HG03378 (cell line): ENCODE data around the gene CD58.
"Not testable (repeated sequence)": the region's sequence is repeated elsewhere in the genome, so short reads cannot be mapped to it uniquely, and the experiment has no call there.

Experiments
- ATAC-seq: cut with Tn5 transposase; IDR thresholded peaks from one replicate; pipeline ENCODE4 v1.9.1; 2021; ENCODE audit warnings: mild to moderate bottlenecking, moderate library complexity; ENCODE audit not compliant: unreplicated experiment

CD58 gene

DNA sequence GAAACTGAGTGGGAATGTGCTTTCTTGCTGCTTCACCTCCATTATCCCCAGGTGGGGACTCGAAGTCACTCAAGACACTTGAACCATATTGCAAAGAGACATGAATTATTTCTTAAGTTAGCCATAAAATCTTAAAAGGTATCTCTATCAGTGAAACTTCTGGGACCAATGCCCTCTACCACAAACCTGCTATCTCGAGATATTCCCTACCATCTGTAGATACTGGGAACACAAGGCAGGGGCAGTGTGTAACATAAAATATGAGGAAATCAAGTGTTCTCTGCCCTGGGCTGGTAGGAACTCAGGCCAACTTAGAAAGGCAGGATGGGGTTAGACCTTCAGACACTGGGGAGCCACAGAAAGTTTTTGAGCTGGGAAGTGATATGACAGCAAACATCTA is 1.3 kb upstream of the CD58 start:
- no peak for ATAC-seq

- no peak for ATAC-seq
Measured at GRCh38 chr1:116571215-116571919, 541 bp upstream of the CD58 start.

DNA sequence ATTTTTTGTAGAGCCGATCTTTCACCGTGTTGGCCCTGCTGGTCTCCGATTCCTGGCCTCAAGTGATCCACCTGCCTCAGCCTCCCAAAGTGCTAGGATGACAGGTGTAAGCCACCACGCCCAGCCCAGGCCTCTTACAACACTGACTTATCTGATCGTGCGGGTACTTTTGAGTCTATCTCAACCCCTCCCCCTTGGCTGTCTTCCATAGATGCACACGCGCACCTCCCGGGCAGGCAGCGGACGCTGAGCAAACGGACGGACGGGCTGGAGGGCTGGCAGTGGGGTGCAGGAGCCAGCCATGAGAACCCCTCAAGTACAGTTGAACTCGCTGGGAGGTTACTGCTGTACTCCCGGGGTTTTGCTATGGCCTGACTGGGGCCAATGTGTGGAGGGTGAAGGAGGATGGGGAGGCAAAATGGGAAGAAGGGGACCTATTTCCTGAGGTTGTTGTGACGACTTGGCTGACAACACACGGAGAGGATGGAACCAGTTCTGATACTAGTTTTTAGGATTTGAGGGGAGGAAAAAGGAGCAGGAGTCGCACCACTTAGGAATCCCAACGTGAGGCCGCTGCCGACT is 959 bp downstream of the CD58 start:
- ATAC-seq, result peak; percentile 0

DNA sequence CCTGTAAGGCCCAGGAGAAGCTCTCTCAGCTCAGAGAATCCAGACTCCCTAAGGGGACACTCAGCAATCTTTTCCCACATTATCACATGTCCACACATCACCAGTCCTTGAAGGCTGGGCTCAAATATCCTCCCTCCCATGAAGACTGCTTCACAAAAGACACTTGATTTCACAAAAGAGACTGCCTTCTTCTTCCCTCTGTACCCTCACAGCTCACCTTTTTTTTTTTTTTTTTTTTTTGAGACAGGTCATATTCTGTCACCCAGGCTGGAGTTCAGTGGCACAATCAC is 1.5 kb downstream of the CD58 start:
- ATAC-seq, result no peak

- ATAC-seq, result no peak
Measured at GRCh38 chr1:116568662-116569380, 2.0 kb downstream of the CD58 start.

DNA sequence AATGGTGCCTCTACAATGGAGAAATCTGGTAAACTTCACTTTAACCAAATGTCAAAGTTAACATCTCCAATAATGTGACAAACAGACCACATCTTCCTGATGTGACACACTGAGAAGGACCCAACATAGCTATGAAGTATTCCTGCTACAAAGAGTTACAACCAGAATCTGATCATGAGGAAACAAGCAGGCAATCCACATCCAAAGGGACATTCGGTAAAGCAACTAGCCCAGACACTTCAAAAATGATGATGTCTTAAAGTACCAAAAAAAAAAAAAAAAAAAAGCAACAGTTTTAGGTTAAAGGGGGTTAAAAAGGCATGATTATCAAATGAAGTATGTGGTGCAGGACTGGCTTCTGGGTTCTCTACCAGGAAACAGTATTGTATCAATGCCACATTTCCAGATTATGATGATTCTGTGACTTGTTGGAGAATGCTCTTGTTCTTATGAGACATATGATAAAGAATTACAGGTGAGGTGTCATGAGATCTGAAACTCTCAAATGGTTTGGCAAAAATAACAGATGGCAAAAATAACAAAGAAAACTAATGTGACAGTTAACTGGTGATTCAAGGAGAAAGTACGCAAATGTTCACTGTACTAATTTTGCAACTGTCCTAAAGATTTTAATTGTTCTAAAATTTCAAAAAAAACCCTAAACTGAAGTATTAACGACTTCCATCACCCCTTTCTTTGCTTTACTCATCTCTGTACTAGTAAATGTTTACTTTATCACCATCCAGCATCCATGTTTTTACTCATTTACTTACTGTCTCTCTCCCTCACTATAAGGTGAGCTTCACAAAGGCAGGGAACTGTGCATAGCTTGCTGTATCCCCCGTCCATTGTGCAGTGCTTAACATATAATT is 2.8 kb downstream of the CD58 start:
- peak; percentile 28 for ATAC-seq

DNA sequence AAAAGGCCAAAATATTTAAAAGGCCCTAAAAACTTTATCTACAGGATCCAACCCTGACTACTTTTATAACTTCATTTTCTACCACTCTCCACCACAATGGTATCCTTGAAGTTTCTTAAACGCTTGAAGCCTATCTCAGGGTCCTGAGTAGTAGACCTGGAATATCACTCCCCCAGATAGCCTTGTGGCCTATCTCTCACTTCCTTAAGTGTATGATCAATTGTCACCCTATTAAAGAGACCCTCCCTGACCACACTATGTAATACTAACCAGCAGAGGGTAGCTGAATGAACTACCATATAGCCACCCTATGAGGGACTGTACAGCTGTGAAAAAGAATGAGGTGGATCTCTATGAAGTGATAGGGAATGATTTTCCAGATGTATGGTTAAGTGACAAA is 5.6 kb downstream of the CD58 start:
- no peak for ATAC-seq

DNA sequence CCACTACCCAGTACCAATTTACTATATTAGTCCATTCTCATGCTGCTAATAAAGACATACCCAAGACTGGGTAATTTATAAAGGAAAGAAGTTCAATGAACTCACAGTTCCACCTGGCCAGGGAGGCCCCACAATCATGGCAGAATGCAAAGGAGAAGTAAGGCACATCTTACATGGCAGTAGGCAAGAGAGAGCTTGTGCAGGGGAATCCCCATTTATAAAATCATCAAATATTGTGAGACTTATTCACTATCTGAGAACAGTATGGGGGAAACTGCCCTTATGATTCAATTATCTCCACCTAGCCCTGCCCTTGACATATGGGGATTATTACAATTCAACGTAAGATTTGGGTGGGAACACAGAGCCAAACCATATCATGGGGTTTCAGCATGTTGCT is 6.4 kb downstream of the CD58 start:
- no peak for ATAC-seq

DNA sequence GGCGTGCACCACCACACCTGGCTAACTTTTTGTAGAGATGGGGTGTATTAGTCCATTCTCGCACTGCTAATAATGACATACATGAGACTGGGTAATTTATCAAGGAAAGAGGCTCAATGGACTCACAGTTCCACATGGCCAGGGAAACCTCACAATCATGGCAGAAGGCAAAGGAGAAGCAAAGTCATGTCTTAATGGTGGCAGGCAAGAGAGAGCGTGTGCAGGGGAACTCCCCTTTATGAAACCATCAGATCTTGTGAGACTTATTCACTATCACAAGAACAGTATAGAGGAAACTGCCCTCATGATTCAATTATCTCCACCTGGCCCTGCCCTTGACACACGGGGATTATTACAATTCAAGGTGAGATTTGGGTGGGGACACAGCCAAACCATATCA is 8.4 kb downstream of the CD58 start:
- not testable (repeated sequence) for ATAC-seq

DNA sequence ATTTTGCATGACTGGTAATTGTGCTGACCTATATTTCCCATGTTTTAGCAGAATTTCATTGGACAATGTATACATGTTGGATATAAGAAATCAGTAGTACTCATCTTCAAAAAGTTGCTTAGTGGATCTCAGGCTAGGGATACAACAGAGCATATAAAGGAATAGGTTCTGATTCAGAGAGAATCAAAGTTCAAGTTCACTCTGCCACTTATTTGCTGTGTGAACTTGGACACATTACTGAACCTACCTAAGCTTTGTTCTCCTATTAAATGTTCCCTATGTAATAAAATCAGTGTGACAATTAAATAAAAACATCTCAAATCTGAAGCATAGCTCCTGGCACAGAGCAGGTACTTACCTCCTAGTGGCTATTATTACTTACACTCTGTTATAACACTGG is 9.3 kb downstream of the CD58 start:
- ATAC-seq, result no peak

- peak; percentile 18 for ATAC-seq
Measured at GRCh38 chr1:116560704-116561490, 9.9 kb downstream of the CD58 start.

GRCh38 chr1:116559304-116559761 is 11.5 kb downstream of the CD58 start:
- ATAC-seq, result peak; percentile 33

DNA sequence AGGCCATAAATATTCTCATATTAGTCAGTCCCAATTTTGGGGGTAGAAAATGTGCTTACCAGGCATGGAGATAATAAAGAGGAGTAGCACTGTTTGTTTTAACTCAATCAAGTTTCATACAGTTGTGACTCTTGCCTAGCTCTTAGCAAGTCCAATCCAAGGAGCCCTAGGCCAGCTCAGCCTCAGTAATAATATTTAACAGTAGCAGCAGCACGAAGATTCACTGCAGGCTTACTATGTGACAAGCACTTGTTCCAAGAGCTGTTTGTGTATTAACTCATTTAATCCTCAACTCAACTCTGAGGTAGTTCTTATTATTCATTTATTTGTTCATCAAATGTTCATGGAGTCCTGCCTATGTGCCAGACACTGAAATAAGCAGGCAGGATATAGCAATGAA is 12.3 kb downstream of the CD58 start:
- no peak for ATAC-seq

- ATAC-seq, result peak; percentile 31
Measured at GRCh38 chr1:116558140-116558549, 12.7 kb downstream of the CD58 start.

DNA sequence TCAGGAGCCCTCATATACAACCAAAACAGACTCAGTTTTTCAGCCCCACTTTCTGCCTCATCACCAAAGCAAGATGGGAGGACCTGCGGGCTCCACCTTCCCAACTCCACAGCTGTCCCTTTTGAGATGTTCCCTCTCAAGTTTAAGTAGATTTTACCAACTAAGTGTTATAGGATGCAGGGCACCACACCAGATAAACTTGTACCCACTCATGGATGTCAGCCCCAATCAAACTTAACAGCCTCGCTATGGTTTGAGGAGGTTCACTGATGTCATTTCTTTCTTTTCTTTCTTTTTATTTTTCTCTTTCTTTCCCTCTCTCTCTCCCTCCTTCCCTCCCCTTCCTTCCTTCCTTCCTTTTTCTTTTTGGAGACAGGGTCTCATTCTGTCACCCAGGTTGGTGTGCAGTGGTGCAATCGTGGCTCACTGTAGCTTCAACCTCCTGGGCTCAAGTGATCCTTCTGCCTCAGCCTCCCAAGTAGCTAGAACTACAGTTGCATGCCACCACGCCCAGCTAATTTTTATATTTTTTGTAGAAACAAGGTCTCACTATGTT is 13.4 kb downstream of the CD58 start:
- no peak for ATAC-seq

DNA sequence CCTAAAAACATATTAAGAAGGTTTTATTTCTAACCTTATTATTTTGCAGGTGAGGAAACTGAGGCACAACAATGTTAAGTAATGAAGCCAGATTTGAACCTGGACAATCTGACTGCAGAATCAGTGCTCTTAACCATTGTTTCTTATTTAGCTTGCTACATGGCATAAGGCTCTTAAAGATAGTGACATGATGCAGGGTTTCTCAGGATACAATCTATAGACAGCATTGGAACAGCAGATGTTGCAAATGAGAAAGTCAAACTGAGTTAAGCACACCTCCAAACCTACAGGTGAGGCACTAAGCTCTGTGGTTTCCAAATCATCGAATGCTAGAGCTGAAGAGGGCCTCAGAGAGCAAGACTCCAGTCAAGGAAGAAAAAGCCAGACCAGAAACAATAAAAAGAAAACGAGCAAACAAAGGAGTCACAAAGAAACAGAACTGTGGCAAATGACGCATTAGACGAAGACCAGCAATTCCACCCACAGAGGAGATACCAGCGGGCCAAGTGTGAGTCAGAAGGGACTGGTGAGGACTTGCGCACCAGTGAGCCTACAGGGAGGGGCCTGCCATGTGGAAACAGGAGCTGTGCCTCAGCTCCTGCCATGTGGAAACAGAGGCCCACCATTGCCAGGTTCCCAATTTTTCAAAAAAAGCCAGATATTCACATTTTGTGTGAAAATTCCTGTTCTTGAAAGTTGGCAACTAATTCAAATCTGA is 14.4 kb downstream of the CD58 start:
- ATAC-seq, result peak; percentile 57

- ATAC-seq, result no peak
Measured at GRCh38 chr1:116554924-116555323, 15.9 kb downstream of the CD58 start.

DNA sequence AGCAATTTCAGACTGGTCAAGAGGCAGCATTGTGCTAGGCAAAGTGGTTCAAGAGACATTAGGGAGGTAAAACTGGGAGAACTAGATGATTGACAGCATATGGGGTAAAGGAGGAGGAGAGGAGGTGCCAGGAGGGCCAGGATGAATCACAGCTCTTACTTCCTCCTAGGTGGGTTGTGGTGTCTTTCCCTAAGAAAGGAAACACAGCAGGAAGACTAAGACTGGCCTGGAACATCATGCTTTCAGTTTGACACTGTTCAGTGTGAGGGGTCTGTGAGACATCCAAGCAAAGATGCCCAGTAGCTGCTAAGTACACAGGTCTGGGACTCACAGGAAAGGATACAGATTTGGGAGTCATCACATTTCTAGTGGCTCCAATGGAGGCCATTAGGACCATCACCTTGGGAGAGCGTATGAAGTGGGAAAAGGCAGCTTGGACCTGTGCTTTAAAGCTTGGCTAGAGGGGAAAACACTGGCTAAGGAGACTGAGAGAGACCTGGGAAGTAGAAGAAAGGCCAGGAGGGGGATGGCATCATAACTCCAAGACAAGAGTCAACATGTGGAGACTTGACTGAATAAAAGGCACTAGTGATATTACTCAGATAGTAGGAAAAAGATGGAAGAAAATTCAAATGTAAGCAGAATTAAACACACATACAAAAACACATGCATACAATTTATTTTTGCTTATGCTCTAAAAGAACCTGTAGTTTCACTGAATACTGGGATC is 17.3 kb downstream of the CD58 start:
- no peak for ATAC-seq
